Measurements from ENCODE around the gene SMAD7.

The SMAD7 gene

GRCh38 chr18:48959921-48960920, 9.5 kb upstream of the SMAD7 start:
- Histone ChIP-seq H4K91ac (ENCODE audit: low read length) (no peak overlapping the region), H3K9me3 (ENCODE audit: control insufficient read depth, low read length) (no peaks in the 10 kb centered on the region), H3K36me3 (ENCODE audit: control insufficient read depth in 1 of 2, insufficient read depth in 2 of 2, low read depth in 1 of 2, low read length in 2 of 2) (no peaks in the 10 kb centered on the region), H3K4ac (ENCODE audit: low read depth in 1 of 2, low read length in 2 of 2) (peak overlapping the region in 1 of 2 experiments; percentile 4), H3K9ac (ENCODE audit: low read length) (peak overlapping the region; percentile 75), H3K14ac (ENCODE audit: low read length in 2 of 2) (no peak overlapping the region), H2AK5ac (ENCODE audit: low read length, severe bottlenecking) (peak overlapping the region; percentile 7), H2AFZ (ENCODE audit: low read depth, low read length) (no peak overlapping the region), H3K27ac (ENCODE audit: low read length, poor library complexity, severe bottlenecking) (peak overlapping the region; percentile 89), H2BK15ac (ENCODE audit: low read depth, poor library complexity, severe bottlenecking) (no peak overlapping the region), H2BK5ac (ENCODE audit: low read depth, low read length, poor library complexity, severe bottlenecking) (peak overlapping the region; percentile 38), H4K8ac (ENCODE audit: low read length) (no peak overlapping the region), H2BK12ac (ENCODE audit: low read length in 2 of 2) (peak overlapping the region; percentile 55 to 88), H3K23ac (ENCODE audit: low read length in 2 of 2) (no peak overlapping the region), H3K79me1 (replicated peaks; ENCODE audit: low read length, poor library complexity, severe bottlenecking) (no peaks in the 10 kb centered on the region), H3K4me3 (ENCODE audit: insufficient read depth in 1 of 2, low read depth in 1 of 2, low read length in 2 of 2) (peak overlapping the region in 1 of 2 experiments; percentile 15), H3K18ac (ENCODE audit: low read depth in 1 of 2, low read length in 2 of 2) (peak overlapping the region in 1 of 2 experiments; percentile 34), H3K4me1 (ENCODE audit: control insufficient read depth, insufficient read depth, low read depth, low read length) (peaks cover 20% of the 10 kb centered on the region), H2BK120ac (ENCODE audit: low read depth, low read length) (no peak overlapping the region), H3K4me2 (ENCODE audit: low read length, poor library complexity, severe bottlenecking) (peak overlapping the region; percentile 26), H3K27me3 (ENCODE audit: control insufficient read depth in 1 of 2, insufficient read depth in 1 of 2, low read length in 2 of 2) (no peaks in the 10 kb centered on the region)
- WGBS, result 19% methylated on average over 14 of the region's 17 CpGs
- peak; percentile 93 for DNase-seq

- 53% methylated on average over 7 of the region's 7 CpGs for WGBS
- Histone ChIP-seq H2BK12ac (ENCODE audit: low read length in 2 of 2) (peak overlapping the region; percentile 80 to 88), H3K4ac (ENCODE audit: low read depth in 1 of 2, low read length in 2 of 2) (peak overlapping the region; percentile 4 to 47), H3K4me3 (ENCODE audit: insufficient read depth in 1 of 2, low read depth in 1 of 2, low read length in 2 of 2) (no peak overlapping the region), H3K27ac (ENCODE audit: low read length, poor library complexity, severe bottlenecking) (peak overlapping the region; percentile 89), H3K4me2 (ENCODE audit: low read length, poor library complexity, severe bottlenecking) (no peak overlapping the region), H4K8ac (ENCODE audit: low read length) (no peak overlapping the region), H3K18ac (ENCODE audit: low read depth in 1 of 2, low read length in 2 of 2) (peak overlapping the region; percentile 34 to 47), H2BK5ac (ENCODE audit: low read depth, low read length, poor library complexity, severe bottlenecking) (no peak overlapping the region), H2AK5ac (ENCODE audit: low read length, severe bottlenecking) (peak overlapping the region; percentile 7), H3K27me3 (ENCODE audit: control insufficient read depth in 1 of 2, insufficient read depth in 1 of 2, low read length in 2 of 2) (no peaks in the 10 kb centered on the region), H3K4me1 (ENCODE audit: control insufficient read depth, insufficient read depth, low read depth, low read length) (peaks cover 20% of the 10 kb centered on the region), H3K79me1 (replicated peaks; ENCODE audit: low read length, poor library complexity, severe bottlenecking) (no peaks in the 10 kb centered on the region), H4K91ac (ENCODE audit: low read length) (peak overlapping the region; percentile 18), H3K14ac (ENCODE audit: low read length in 2 of 2) (no peak overlapping the region), H3K23ac (ENCODE audit: low read length in 2 of 2) (no peak overlapping the region), H3K9ac (ENCODE audit: low read length) (peak overlapping the region; percentile 75), H3K9me3 (ENCODE audit: control insufficient read depth, low read length) (no peaks in the 10 kb centered on the region), H3K36me3 (ENCODE audit: control insufficient read depth in 1 of 2, insufficient read depth in 2 of 2, low read depth in 1 of 2, low read length in 2 of 2) (no peaks in the 10 kb centered on the region), H2BK120ac (ENCODE audit: low read depth, low read length) (no peak overlapping the region), H2AFZ (ENCODE audit: low read depth, low read length) (no peak overlapping the region), H2BK15ac (ENCODE audit: low read depth, poor library complexity, severe bottlenecking) (peak overlapping the region; percentile 21)
- DNase-seq, result peak; percentile 46
Observed at GRCh38 chr18:48959551-48959920, 8.8 kb upstream of the SMAD7 start.

GRCh38 chr18:48958951-48959350, 8.2 kb upstream of the SMAD7 start:
- Histone ChIP-seq H2AK5ac (ENCODE audit: low read length, severe bottlenecking) (peak overlapping the region; percentile 52), H3K4ac (ENCODE audit: low read depth in 1 of 2, low read length in 2 of 2) (no peak overlapping the region), H3K79me1 (replicated peaks; ENCODE audit: low read length, poor library complexity, severe bottlenecking) (no peaks in the 10 kb centered on the region), H3K4me2 (ENCODE audit: low read length, poor library complexity, severe bottlenecking) (no peak overlapping the region), H3K23ac (ENCODE audit: low read length in 2 of 2) (no peak overlapping the region), H3K9me3 (ENCODE audit: control insufficient read depth, low read length) (no peaks in the 10 kb centered on the region), H2BK15ac (ENCODE audit: low read depth, poor library complexity, severe bottlenecking) (no peak overlapping the region), H3K4me1 (ENCODE audit: control insufficient read depth, insufficient read depth, low read depth, low read length) (peaks cover 20% of the 10 kb centered on the region), H3K9ac (ENCODE audit: low read length) (no peak overlapping the region), H3K14ac (ENCODE audit: low read length in 2 of 2) (no peak overlapping the region), H2AFZ (ENCODE audit: low read depth, low read length) (no peak overlapping the region), H3K18ac (ENCODE audit: low read depth in 1 of 2, low read length in 2 of 2) (no peak overlapping the region), H3K36me3 (ENCODE audit: control insufficient read depth in 1 of 2, insufficient read depth in 2 of 2, low read depth in 1 of 2, low read length in 2 of 2) (no peaks in the 10 kb centered on the region), H3K4me3 (ENCODE audit: insufficient read depth in 1 of 2, low read depth in 1 of 2, low read length in 2 of 2) (no peak overlapping the region), H3K27me3 (ENCODE audit: control insufficient read depth in 1 of 2, insufficient read depth in 1 of 2, low read length in 2 of 2) (no peaks in the 10 kb centered on the region), H4K8ac (ENCODE audit: low read length) (no peak overlapping the region), H2BK12ac (ENCODE audit: low read length in 2 of 2) (no peak overlapping the region), H2BK5ac (ENCODE audit: low read depth, low read length, poor library complexity, severe bottlenecking) (no peak overlapping the region), H3K27ac (ENCODE audit: low read length, poor library complexity, severe bottlenecking) (no peak overlapping the region), H2BK120ac (ENCODE audit: low read depth, low read length) (peak overlapping the region; percentile 45), H4K91ac (ENCODE audit: low read length) (no peak overlapping the region)
- 97% methylated on average over 4 of the region's 6 CpGs for WGBS
- no peak for DNase-seq

GRCh38 chr18:48957616-48958015, 6.9 kb upstream of the SMAD7 start:
- Histone ChIP-seq H3K27me3 (ENCODE audit: control insufficient read depth in 1 of 2, insufficient read depth in 1 of 2, low read length in 2 of 2) (no peaks in the 10 kb centered on the region), H4K8ac (ENCODE audit: low read length) (no peak overlapping the region), H3K36me3 (ENCODE audit: control insufficient read depth in 1 of 2, insufficient read depth in 2 of 2, low read depth in 1 of 2, low read length in 2 of 2) (no peaks in the 10 kb centered on the region), H4K91ac (ENCODE audit: low read length) (no peak overlapping the region), H2BK15ac (ENCODE audit: low read depth, poor library complexity, severe bottlenecking) (no peak overlapping the region), H3K4me2 (ENCODE audit: low read length, poor library complexity, severe bottlenecking) (no peak overlapping the region), H3K27ac (ENCODE audit: low read length, poor library complexity, severe bottlenecking) (no peak overlapping the region), H3K4me1 (ENCODE audit: control insufficient read depth, insufficient read depth, low read depth, low read length) (peaks cover 13% of the 10 kb centered on the region), H3K4me3 (ENCODE audit: insufficient read depth in 1 of 2, low read depth in 1 of 2, low read length in 2 of 2) (no peak overlapping the region), H3K18ac (ENCODE audit: low read depth in 1 of 2, low read length in 2 of 2) (no peak overlapping the region), H3K9me3 (ENCODE audit: control insufficient read depth, low read length) (no peaks in the 10 kb centered on the region), H3K9ac (ENCODE audit: low read length) (peak overlapping the region; percentile 88), H3K79me1 (replicated peaks; ENCODE audit: low read length, poor library complexity, severe bottlenecking) (no peaks in the 10 kb centered on the region), H3K4ac (ENCODE audit: low read depth in 1 of 2, low read length in 2 of 2) (no peak overlapping the region), H2AFZ (ENCODE audit: low read depth, low read length) (no peak overlapping the region), H3K14ac (ENCODE audit: low read length in 2 of 2) (no peak overlapping the region), H2BK120ac (ENCODE audit: low read depth, low read length) (no peak overlapping the region), H2AK5ac (ENCODE audit: low read length, severe bottlenecking) (peak overlapping the region; percentile 86), H2BK5ac (ENCODE audit: low read depth, low read length, poor library complexity, severe bottlenecking) (no peak overlapping the region), H2BK12ac (ENCODE audit: low read length in 2 of 2) (no peak overlapping the region), H3K23ac (ENCODE audit: low read length in 2 of 2) (no peak overlapping the region)
- 80% methylated on average over 4 of the region's 4 CpGs for WGBS
- DNase-seq, result no peak
